K562 (cell line): ENCODE results near the gene DNAL4. TPM values are rescaled to one million over a fixed set of nuclear protein-coding genes. Genes with fewer than 3 reads are reported as not detected.

Experiments
- ATAC-seq: fragments of 200-7000 bp; cut with Tn5 transposase; 3 replicates; pipeline ENCODE4 v1.9.1; 2020; ENCODE audit warnings: moderate library complexity
- BruUV-seq: library from RNA; stranded (reverse); fragments of 400-500 nt; replicated peaks from 2 replicates; lab custom pipeline; 2021; lab: Mats Ljungman, UMichigan
- CTCF ChIA-PET: fragments of 300-600 bp; formaldehyde crosslinking; extraction: SDS; loops from one replicate; lab custom pipeline; 2021; ENCODE audit warnings: low intra/inter-chr PET ratio; lab: Yijun Ruan, JAX
- POLR2A ChIA-PET: fragments of 300-600, 350-650 bp; sonication (Branson Sonifier 250); formaldehyde crosslinking; extraction: SDS; loops from one replicate; lab custom pipeline; 2021; ENCODE audit warnings: antibody characterized with exemption, inconsistent platforms; lab: Yijun Ruan, JAX
- DNase-seq, 4 experiments: peaks; one replicate each; pipeline versions ENCODE4 v3.0.0 to v3.0.0-alpha.2; 2011 to 2018; ENCODE audit warnings: low spot score in 3 of 4, mixed read lengths in 3 of 4; ENCODE audit errors: extremely low read depth in 1 of 4
- FAIRE-seq: peaks from 2 replicates; lab custom pipeline; 2011; peaks lifted over from hg19 to GRCh38; lab: Jason Lieb, UNC
- H2AFZ ChIP-seq: 2 replicates; pipeline ENCODE4 v1.6.0; 2011; ENCODE audit warnings: low read depth, low read length, control low read depth, inconsistent platforms
- H3K27ac ChIP-seq: fragments of 200-600 bp; 3 replicates; pipeline ENCODE4 v1.8.0; 2011; ENCODE audit warnings: low read depth, mild to moderate bottlenecking, control low read depth, inconsistent platforms, low read length, moderate library complexity, mixed read lengths; ENCODE audit errors: extremely low read depth
- H3K27me3 ChIP-seq, 2 experiments: fragments of 300-600 bp in 1 of 2; 2 replicates in 1 of 2; 3 replicates in 1 of 2; pipeline versions ENCODE4 v1.6.0 to v1.8.0; 2011; ENCODE audit warnings: inconsistent platforms in 2 of 2, low read length in 2 of 2, mild to moderate bottlenecking in 1 of 2, mixed read lengths in 1 of 2, moderate library complexity in 1 of 2; ENCODE audit not compliant: control insufficient read depth in 2 of 2, insufficient read depth in 2 of 2
- H3K36me3 ChIP-seq: fragments of 300-600 bp; 3 replicates; pipeline ENCODE4 v1.8.0; 2011; ENCODE audit warnings: mild to moderate bottlenecking, low read length, inconsistent platforms; ENCODE audit not compliant: control insufficient read depth, insufficient read depth
- H3K4me1 ChIP-seq, 2 experiments: fragments of 200-600 bp in 1 of 2; replicated peaks in 1 of 2; 2 replicates in 1 of 2; 3 replicates in 1 of 2; pipeline versions ENCODE4 v1.5.1 to v1.8.0; 2011; ENCODE audit warnings: inconsistent platforms in 2 of 2, low read length in 2 of 2, mild to moderate bottlenecking in 1 of 2, mixed read lengths in 1 of 2, moderate library complexity in 1 of 2; ENCODE audit not compliant: control insufficient read depth in 2 of 2, insufficient read depth in 2 of 2
- H3K4me2 ChIP-seq: 2 replicates; pipeline ENCODE4 v1.6.1; 2011; ENCODE audit warnings: low read length, control low read depth, inconsistent platforms, mixed read lengths; ENCODE audit not compliant: insufficient read depth
- H3K4me3 ChIP-seq: fragments of 200-600 bp; sonication (generic), shearing (Covaris generic); 2 replicates; pipeline ENCODE4 v1.5.1; 2016; ENCODE audit warnings: control low read depth, inconsistent platforms
- H3K79me2 ChIP-seq: fragments of 200-600 bp; 3 replicates; pipeline ENCODE4 v1.8.0; 2011; ENCODE audit warnings: low read length, inconsistent platforms; ENCODE audit not compliant: control insufficient read depth, insufficient read depth
- H3K9ac ChIP-seq, 2 experiments: 2 replicates each; pipeline versions ENCODE4 v1.6.0 to v1.6.1; 2011; ENCODE audit warnings: low read depth in 2 of 2, low read length in 2 of 2, control low read depth in 1 of 2, inconsistent platforms in 1 of 2, mild to moderate bottlenecking in 1 of 2, mixed read lengths in 1 of 2; ENCODE audit not compliant: insufficient read depth in 1 of 2
- H3K9me1 ChIP-seq: one replicate; pipeline ENCODE4 v1.6.0; 2011; ENCODE audit warnings: inconsistent platforms, mild to moderate bottlenecking, low read length, moderate library complexity; ENCODE audit not compliant: control insufficient read depth, insufficient read depth
- H3K9me3 ChIP-seq: replicated peaks from 2 replicates; pipeline ENCODE4 v1.5.1; 2011; ENCODE audit warnings: low read depth, low read length, inconsistent platforms; ENCODE audit not compliant: control insufficient read depth, insufficient read depth
- H4K20me1 ChIP-seq: replicated peaks from 2 replicates; pipeline ENCODE4 v1.6.1; 2011; ENCODE audit warnings: low read length, inconsistent platforms, mixed read lengths; ENCODE audit not compliant: control insufficient read depth, insufficient read depth
- CREB3L1 ChIP-seq: fragments of 450-650 bp; IDR thresholded peaks from 2 replicates; pipeline ENCODE4 v1.6.1; 2014; ENCODE audit warnings: low read depth, mild to moderate bottlenecking, moderate library complexity, borderline replicate concordance
- HMGN3 ChIP-seq: IDR thresholded peaks from 2 replicates; pipeline ENCODE4 v1.6.1; 2011; ENCODE audit warnings: borderline replicate concordance, low read depth, mild to moderate bottlenecking, mixed read lengths, low read length; ENCODE audit not compliant: insufficient read length; ENCODE audit errors: extremely low read depth
- ZNF512 ChIP-seq: IDR thresholded peaks from 2 replicates; pipeline ENCODE4 v1.6.1; 2016; ENCODE audit warnings: missing genetic modification characterization, missing compliant biosample characterization
- WGBS: fragments of 100-300 bp; shearing (Covaris generic); methylation state at CpG from one replicate; pipeline ENCODE4 v1.1.6; 2016; ENCODE audit warnings: low coverage, mixed read lengths; ENCODE audit not compliant: insufficient coverage; ENCODE audit errors: missing lambda C conversion rate; 5-methylcytosine and 5-hydroxymethylcytosine counted together
- in situ Hi-C: fragments of 300-500 bp; cut with MboI; formaldehyde crosslinking; loops from 4 replicates; pipeline ENCODE4 v1.15.0; 2018; ENCODE audit warnings: inconsistent platforms, mixed read lengths
- intact Hi-C: fragments of 100-400 bp; cut with micrococcal nuclease; formaldehyde crosslinking; loops from 2 replicates; pipeline ENCODE4 v1.14.2; 2022
- polyA plus RNA-seq, 8 experiments: library from polyadenylated mRNA; depleted of rRNA in 4 of 8; stranded (reverse) in 5 of 8; unstranded in 3 of 8; fragments of >200 nt; fragmentation: Nextera tagmentation in 2 of 8; fragmentation: Illumina TruSeq in 1 of 8; extraction: Ambion mirVana in 2 of 8; extraction: Trizol in 1 of 8; gene quantifications; 2 replicates each; pipeline versions ENCODE4 v1.2.1 to v1.2.3, GENCODE V29; 2011 to 2014; ENCODE audit warnings: inconsistent platforms in 1 of 8, missing spikeins in 1 of 8
- total RNA-seq, 7 experiments: library from RNA; depleted of rRNA in 6 of 7; stranded (reverse); fragments of >200 nt in 6 of 7; fragmentation: Illumina TruSeq in 2 of 7; extraction: Trizol in 2 of 7; gene quantifications; 2 replicates each; pipeline versions ENCODE4 v1.2.1 to v1.2.3, GENCODE V29; 2011 to 2021; ENCODE audit warnings: low replicate concordance in 1 of 7
- TF ChIP-seq, protein P1 (sequence below): sonication (generic); formaldehyde crosslinking; IDR thresholded peaks from 2 replicates; pipeline ENCODE4 v1.8.0; 2022; ENCODE audit warnings: mild to moderate bottlenecking, missing genetic modification reagents
- TF ChIP-seq, protein P2 (sequence below): sonication (generic); formaldehyde crosslinking; IDR thresholded peaks from 2 replicates; pipeline ENCODE4 v1.8.0; 2022; ENCODE audit warnings: missing genetic modification reagents, mild to moderate bottlenecking, moderate library complexity, borderline replicate concordance

DNAL4 gene
- total and polyA plus RNA-seq, 9 of the 15 experiments (the other 6 are each of a cell fraction or from before 2014, with no cell fraction given), result 0.20 to 9.4 (median 5.2) TPM

GRCh38 chr22:38729946-38730345, 64.0 kb downstream of the DNAL4 start:
- Histone ChIP-seq H3K36me3 (peaks cover 92% of the 10 kb centered on the region; the same call in 2 of the 3 replicates), H3K9ac (0 out of 4 replicates have a peak overlapping the region, but pooled peaks of 1 of the 2 experiments have one; percentile 40), H3K27ac (no peak overlapping the region), H3K9me3 (no peaks in the 10 kb centered on the region), H3K4me3 (no peak overlapping the region), H3K79me2 (no peaks in the 10 kb centered on the region), H3K27me3 (no peaks in the 10 kb centered on the region), H3K9me1 (no peaks in the 10 kb centered on the region), H4K20me1 (no peaks in the 10 kb centered on the region; the same call in 1 of the 2 replicates), H2AFZ (no peak overlapping the region), H3K4me2 (no peak overlapping the region), H3K4me1 (peaks cover 0 to 9% of the 10 kb centered on the region in 2 experiments; a peak in 2 of 5 replicates)
- TF ChIP-seq, protein P1, sequence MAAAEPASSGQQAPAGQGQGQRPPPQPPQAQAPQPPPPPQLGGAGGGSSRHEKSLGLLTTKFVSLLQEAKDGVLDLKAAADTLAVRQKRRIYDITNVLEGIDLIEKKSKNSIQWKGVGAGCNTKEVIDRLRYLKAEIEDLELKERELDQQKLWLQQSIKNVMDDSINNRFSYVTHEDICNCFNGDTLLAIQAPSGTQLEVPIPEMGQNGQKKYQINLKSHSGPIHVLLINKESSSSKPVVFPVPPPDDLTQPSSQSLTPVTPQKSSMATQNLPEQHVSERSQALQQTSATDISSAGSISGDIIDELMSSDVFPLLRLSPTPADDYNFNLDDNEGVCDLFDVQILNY (CRISPR knock-in tag), result no peak
- TF ChIP-seq, protein P2, sequence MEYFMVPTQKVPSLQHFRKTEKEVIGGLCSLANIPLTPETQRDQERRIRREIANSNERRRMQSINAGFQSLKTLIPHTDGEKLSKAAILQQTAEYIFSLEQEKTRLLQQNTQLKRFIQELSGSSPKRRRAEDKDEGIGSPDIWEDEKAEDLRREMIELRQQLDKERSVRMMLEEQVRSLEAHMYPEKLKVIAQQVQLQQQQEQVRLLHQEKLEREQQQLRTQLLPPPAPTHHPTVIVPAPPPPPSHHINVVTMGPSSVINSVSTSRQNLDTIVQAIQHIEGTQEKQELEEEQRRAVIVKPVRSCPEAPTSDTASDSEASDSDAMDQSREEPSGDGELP (CRISPR knock-in tag), result no peak
- TF ChIP-seq HMGN3 (no peak), ZNF512 (no peak), CREB3L1 (no peak)
- DNase-seq, result no peak
- no TSS peak for BruUV-seq
- in situ Hi-C loops, result no loop called here
- CTCF ChIA-PET, result no interaction called here
- ATAC-seq, result no peak
- FAIRE-seq, result no peak
- POLR2A ChIA-PET, result interaction anchor here (0.9 kb wide), 1 partner anchor 24 kb away, joined by 3 read pairs; the partner anchor contains the start of gene GTPBP1
- intact Hi-C loops, result no loop called here
- 89% methylated on average over 3 of the region's 6 CpGs for WGBS
